Measurements from ENCODE around the gene ZNF609.
A peak's percentile ranks its signal among the peaks of the same experiment; 100 is the strongest.

Gene ZNF609

DNA sequence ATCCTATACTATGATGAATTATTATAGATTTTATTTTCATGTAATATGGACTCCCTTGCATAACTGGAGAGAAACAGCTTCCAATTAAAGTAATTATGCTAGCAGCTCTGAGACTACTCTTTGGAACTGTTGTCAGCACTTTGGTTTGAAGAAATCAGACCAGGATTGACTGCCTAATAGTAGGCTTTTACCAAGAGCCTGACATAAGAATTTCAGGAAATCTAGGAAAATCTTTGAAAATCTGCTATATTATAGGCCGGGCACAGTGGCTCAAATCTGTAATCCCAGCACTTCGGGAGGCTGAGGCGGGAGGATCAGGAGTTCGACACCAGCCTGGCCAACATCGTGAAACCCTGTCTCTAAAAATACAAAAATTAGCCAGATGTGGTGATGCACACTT lies 62.9 kb downstream of the ZNF609 start:
- H3K4me3 ChIP-seq (replicated peaks; ENCODE audit: low read depth, low read length): no peak overlapping the region
- no peak for DNase-seq (ENCODE audit: low read depth)
- no peak for TF ChIP-seq CTCF (IDR thresholded peaks at IDR 0.05; ENCODE audit: low read length, missing control alignments)

- TF ChIP-seq CTCF (IDR thresholded peaks at IDR 0.05; ENCODE audit: low read length, missing control alignments): no peak
- no peak overlapping the region for H3K4me3 ChIP-seq (replicated peaks; ENCODE audit: low read depth, low read length)
- DNase-seq (ENCODE audit: low read depth): no peak
These were observed 64.4 kb downstream of the ZNF609 start for GRCh38 chr15:64524778-64525177.

- no peak for TF ChIP-seq CTCF (IDR thresholded peaks at IDR 0.05; ENCODE audit: low read length, missing control alignments)
- DNase-seq (ENCODE audit: low read depth): peak; percentile 33
- no peak overlapping the region for H3K4me3 ChIP-seq (replicated peaks; ENCODE audit: low read depth, low read length)
These were observed 65.6 kb downstream of the ZNF609 start for GRCh38 chr15:64525828-64526530.

DNA sequence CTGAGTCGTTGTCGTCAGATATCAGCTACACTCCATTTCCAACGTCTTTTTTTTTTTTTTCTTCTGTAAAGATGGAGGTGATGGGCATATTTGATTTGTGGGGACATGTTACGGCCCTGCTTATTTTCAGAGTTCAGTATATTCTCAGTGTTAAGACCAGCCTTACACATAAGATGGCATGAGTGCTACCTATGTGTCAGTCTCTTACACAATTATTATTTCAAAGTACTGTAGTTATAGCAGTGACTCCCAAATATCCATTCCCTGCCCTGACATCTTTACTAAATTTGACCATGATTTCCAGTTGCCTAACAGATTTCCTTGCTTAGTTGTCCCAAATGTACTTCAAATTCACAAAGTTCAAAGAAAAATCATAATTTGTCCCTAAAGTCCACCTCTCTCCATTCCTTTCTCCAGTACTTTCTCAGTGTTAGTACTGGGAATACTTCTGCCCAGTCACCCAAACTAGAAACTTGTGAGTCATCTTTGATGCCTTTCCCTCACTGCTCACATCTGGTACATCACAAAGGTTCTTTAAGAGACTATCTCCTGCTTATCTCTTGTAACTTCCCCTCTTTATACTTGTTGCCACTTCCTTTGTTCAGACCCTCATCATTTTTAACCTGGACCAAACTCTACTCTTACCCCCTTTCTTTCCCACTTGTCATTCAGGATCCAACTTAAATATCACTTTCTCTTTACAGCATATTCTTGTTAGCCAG lies 67.0 kb downstream of the ZNF609 start:
- H3K4me3 ChIP-seq (replicated peaks; ENCODE audit: low read depth, low read length): no peak overlapping the region
- TF ChIP-seq CTCF (IDR thresholded peaks at IDR 0.05; ENCODE audit: low read length, missing control alignments): no peak
- DNase-seq (ENCODE audit: low read depth): peak; percentile 72

GRCh38 chr15:64528871-64529270 lies 68.5 kb downstream of the ZNF609 start:
- H3K4me3 ChIP-seq (replicated peaks; ENCODE audit: low read depth, low read length): no peak overlapping the region
- DNase-seq (ENCODE audit: low read depth): no peak
- TF ChIP-seq CTCF (IDR thresholded peaks at IDR 0.05; ENCODE audit: low read length, missing control alignments): no peak

- DNase-seq (ENCODE audit: low read depth): no peak
- no peak overlapping the region for H3K4me3 ChIP-seq (replicated peaks; ENCODE audit: low read depth, low read length)
- TF ChIP-seq CTCF (IDR thresholded peaks at IDR 0.05; ENCODE audit: low read length, missing control alignments): no peak
These were observed 70.1 kb downstream of the ZNF609 start for GRCh38 chr15:64530472-64530871.
